Esophagus squamous epithelium (tissue), 4 donors: ENCODE measurements around the gene ZC3H12A.

Experiments
- POLR2A ChIP-seq, 4 donors: fragments of 450-650 bp; IDR thresholded peaks; one replicate each; pipeline ENCODE4 v1.6.1; 2017; ENCODE audit warnings: antibody characterized with exemption in 4 of 4, mild to moderate bottlenecking in 4 of 4, moderate library complexity in 3 of 4
- TF ChIP-seq, protein P1 (sequence below), 6 experiments: fragments of 450-650 bp in 4 of 6; fragments of 200-600 bp in 2 of 6; sonication (generic) in 2 of 6; IDR thresholded peaks; one replicate each; pipeline ENCODE4 v1.5.1; 2016 to 2019; ENCODE audit warnings: antibody characterized with exemption in 6 of 6, mild to moderate bottlenecking in 4 of 6, moderate library complexity in 4 of 6

GRCh38 chr1:37477946-37478345 lies 3.6 kb downstream of the ZC3H12A start:
- TF ChIP-seq, protein P1, sequence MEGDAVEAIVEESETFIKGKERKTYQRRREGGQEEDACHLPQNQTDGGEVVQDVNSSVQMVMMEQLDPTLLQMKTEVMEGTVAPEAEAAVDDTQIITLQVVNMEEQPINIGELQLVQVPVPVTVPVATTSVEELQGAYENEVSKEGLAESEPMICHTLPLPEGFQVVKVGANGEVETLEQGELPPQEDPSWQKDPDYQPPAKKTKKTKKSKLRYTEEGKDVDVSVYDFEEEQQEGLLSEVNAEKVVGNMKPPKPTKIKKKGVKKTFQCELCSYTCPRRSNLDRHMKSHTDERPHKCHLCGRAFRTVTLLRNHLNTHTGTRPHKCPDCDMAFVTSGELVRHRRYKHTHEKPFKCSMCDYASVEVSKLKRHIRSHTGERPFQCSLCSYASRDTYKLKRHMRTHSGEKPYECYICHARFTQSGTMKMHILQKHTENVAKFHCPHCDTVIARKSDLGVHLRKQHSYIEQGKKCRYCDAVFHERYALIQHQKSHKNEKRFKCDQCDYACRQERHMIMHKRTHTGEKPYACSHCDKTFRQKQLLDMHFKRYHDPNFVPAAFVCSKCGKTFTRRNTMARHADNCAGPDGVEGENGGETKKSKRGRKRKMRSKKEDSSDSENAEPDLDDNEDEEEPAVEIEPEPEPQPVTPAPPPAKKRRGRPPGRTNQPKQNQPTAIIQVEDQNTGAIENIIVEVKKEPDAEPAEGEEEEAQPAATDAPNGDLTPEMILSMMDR (IDR thresholded peaks at IDR 0.05), result no peak
- TF ChIP-seq POLR2A (IDR thresholded peaks at IDR 0.05), result no peak
